HG02588 (cell line): ENCODE measurements around the gene ATG16L1.

ENCODE experiments used
- ATAC-seq: cut with Tn5 transposase; IDR thresholded peaks from one replicate; pipeline ENCODE4 v1.9.1; 2021; ENCODE audit warnings: mild to moderate bottlenecking, moderate library complexity; ENCODE audit not compliant: unreplicated experiment

Gene ATG16L1

GRCh38 chr2:233251306-233252116, at the start of gene ATG16L1:
Gene ATG16L1 (plus strand): TSS chr2:233251673. CDS start chr2:233251828, 155 bp downstream.
- peak; percentile 93 for ATAC-seq

DNA sequence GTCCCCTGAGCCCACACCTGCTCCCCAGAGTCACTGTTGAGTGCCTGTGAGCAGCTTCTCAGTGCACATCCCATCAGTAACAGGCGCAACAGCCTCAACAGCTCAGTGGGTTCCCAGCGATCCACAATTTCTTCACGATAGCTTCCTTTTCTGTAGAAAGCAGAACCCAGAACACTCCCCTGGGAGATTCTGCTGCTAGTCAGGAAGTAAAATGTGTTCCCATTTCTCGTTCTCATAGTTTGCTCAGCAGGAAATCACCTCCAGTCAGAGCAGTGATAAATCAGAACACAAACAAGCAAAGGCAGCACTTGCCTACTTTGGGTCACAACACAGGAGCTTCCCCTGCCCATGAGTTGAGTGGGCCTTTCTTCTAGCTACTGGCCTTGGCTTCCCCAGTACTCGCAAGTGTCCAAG, 48.9 kb upstream of the ATG16L1 start:
- no peak for ATAC-seq

- no peak for ATAC-seq
These were observed 48.4 kb upstream of the ATG16L1 start for GRCh38 chr2:233203060-233203459.

DNA sequence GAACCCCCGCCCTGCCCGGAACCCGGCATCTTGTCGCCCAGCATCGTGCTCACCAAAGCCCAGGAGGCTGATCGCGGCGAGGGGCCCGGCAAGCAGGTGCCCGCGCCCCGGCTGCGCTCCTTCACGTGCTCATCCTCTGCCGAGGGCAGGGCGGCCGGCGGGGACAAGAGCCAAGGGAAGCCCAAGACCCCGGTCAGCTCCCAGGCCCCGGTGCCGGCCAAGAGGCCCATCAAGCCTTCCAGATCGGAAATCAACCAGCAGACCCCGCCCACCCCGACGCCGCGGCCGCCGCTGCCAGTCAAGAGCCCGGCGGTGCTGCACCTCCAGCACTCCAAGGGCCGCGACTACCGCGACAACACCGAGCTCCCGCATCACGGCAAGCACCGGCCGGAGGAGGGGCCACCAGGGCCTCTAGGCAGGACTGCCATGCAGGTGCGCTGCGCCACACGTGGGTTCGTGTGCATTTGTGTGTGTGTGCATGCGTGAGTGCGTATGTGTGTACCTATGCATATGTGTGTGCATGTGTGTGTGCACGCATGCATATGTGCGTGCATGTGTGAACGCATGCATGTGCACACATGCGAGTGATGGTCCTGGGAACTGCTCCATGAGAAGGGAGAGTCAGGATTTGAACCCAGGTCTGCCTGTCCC, 47.1 kb upstream of the ATG16L1 start:
- no peak for ATAC-seq

DNA sequence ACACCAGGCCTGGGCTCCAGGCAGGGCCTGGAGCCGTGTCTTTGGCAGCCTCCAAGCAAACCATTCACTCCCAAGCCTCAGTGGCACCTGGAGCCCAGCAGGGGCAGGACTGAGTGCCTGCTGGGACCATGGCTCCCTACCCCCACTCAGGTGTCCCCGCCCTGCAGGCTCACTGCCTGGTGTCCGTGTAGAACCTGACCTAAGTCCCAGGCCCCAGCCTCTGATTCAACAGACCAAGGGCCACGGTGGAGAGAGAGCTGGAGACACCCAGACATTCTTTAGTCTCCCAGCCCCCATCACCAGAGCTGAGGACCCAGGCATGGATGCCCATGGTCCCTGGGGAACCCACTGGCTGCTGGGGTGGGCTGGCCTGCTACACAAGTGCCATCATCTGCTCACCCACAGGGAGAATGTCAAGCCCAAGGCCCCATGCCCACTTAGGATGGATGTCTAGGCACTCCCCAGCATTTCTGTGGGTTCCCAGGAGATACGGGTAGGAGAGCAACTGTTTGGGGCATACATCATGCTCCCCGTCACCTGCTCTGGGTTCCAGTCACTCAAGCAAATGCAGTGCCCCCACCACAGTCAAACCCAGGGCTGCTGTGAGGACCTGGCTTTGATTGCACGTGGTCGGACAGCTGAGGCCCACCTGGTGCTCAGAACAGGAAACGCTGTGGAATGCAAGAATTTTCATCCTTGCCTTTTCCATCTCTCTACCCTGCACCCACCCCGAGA, 42.9 kb upstream of the ATG16L1 start:
- ATAC-seq: no peak

DNA sequence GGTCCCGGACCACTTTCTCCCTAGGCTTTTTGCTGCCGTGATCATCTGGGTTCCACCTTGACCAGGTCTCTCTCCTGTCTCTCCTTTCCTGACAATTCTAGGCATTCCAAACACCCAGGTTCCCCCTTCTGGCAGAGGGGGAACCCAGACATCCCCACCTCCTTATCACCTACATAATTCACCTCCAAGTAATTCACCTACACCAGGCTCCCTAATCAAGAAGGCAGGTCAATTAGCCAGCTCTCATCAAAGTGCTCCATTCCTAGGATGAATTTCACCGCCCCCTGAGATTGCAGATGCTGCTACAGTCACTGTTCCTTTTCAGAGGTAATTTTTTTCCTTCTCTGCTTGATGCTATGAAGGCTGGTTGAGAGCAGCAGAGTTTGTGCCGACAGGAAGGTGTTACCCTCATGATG, 42.3 kb upstream of the ATG16L1 start:
- ATAC-seq: no peak

- no peak for ATAC-seq
These were observed 41.8 kb upstream of the ATG16L1 start for GRCh38 chr2:233209533-233210171.

DNA sequence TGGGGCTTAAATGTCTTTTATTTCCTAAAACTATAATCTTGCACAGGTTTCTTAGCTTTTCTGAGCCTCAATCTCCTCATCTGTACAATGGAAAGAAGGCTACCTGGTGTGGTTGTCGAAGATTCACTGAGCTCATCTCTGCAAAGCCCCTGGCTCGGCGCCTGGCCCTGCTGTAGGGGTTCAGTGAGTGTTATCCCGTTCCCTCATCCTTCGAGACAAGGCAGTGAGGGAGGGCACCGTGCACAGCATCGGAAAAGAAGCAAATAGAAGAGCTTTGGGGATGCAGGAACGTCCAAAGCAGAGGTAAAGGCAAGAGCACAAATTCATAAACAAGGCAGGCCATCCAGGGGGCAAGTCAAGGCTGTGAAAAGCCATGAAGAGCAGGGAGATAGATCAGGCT, 41.2 kb upstream of the ATG16L1 start:
- ATAC-seq: no peak

DNA sequence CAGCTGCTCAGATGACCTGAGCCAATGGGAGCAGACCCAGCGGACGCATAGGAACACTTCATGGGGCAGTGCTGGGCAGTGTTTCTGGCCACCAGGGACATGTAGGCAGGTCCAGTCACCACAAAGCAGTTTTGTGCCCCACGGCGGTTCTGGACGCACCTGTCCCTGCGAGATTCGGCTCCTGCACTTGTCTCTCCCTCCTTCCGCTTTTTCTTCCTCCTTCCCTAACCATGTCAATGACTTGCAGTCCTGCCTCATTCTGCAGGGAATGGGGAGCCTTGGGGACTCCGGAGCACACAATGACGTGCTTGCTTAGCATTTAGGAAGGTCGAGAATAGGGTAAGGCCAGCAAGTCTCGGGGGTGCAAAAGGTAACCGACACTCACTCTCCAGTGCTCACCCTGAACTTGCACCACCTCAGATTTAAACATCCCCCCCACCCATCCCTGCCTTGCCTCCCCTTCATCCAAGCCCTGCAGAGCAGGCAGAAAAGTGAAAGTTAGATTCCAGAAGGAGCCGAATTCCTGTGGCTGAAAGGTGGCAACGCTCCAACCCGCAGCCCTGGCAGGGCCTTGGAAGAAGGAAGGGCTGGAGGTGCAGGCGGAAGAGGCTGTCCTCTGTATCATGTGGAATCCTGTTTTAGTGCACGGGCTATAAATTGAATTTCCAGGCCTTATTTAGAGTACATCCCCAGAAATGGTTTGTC, 40.5 kb upstream of the ATG16L1 start:
- no peak for ATAC-seq

- ATAC-seq: no peak
These were observed 40.0 kb upstream of the ATG16L1 start for GRCh38 chr2:233211548-233211895.

DNA sequence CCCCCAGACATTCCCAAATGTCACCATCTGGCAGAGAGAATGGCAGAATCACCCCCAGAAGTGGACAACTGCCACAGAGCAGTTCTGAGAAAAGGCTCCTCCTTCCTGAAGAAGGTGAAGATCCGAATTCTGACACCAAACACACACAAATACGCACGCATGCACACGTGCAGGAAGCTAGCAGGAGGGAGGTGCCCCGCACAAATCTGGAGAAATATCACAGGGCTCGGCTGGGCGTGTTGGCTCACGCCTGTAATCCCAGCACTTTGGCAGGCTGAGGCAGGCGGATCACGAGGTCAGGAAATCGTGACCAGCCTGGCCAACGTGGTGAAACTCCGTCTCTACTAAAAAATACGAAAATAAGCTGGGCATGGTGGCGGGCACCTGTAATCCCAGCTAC, 38.5 kb upstream of the ATG16L1 start:
- ATAC-seq: no peak

DNA sequence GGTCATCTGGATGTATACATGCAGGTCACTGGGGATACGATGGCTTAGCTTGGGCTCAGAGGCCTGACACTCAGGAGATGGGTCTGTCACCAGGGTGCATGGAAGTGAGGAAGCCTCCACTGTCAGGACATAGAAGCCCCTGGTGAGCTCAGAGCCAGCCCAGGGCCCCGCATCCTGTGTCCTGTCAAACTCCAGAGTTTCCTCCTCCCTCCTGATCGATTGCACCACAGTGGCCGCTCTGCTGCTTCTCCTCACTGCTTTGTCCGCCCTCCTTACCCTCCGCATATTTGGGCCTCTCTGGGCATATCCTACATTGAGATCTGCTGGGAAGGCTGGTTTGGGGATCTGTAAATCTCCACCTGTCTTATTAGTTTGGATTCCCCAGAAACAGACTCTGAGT, 37.5 kb upstream of the ATG16L1 start:
- ATAC-seq: no peak

GRCh38 chr2:233217892-233218377, 33.5 kb upstream of the ATG16L1 start:
- no peak for ATAC-seq

- no peak for ATAC-seq
These were observed 32.6 kb upstream of the ATG16L1 start for GRCh38 chr2:233218836-233219235.

- no peak for ATAC-seq
These were observed 31.6 kb upstream of the ATG16L1 start for GRCh38 chr2:233219848-233220247.

- no peak for ATAC-seq
These were observed 30.0 kb upstream of the ATG16L1 start for GRCh38 chr2:233221378-233222063.

DNA sequence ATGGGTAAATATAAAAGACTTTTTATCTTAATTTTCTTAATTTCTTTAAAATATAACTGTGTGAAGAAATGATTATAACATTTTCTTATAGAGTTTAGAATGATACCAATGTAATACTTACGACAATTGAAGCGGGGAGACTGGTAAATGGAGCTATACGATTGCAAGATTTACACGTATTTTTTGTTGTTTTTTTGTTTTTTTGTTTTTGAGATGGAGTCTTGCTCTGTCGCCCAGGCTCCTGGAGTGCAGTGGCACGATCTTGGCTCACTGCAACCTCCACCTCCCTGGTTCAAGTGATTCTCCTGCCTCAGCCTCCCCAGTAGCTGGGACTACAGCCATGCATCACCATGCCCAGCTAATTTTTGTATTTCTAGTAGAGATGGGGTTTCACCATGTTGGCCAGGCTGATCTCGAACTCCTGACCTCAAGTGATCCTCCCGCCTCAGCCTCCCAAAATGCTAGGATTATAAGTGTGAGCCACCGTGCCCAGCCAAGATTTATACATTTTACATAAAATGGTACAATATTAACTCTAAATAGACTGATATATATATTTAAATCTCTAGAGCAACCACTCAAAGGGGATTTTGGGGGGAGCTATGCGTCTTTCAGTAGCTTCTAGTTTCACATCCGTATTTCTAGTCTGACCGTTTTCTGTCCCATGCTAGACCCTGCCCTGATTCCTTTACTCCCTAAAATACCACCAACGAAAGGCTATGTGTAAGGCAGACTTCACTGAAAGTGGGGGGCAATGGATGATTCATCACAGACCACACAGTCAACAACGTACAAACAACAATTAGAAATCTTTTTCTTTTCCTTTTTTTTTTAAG, 28.2 kb upstream of the ATG16L1 start:
- ATAC-seq: peak; percentile 84

DNA sequence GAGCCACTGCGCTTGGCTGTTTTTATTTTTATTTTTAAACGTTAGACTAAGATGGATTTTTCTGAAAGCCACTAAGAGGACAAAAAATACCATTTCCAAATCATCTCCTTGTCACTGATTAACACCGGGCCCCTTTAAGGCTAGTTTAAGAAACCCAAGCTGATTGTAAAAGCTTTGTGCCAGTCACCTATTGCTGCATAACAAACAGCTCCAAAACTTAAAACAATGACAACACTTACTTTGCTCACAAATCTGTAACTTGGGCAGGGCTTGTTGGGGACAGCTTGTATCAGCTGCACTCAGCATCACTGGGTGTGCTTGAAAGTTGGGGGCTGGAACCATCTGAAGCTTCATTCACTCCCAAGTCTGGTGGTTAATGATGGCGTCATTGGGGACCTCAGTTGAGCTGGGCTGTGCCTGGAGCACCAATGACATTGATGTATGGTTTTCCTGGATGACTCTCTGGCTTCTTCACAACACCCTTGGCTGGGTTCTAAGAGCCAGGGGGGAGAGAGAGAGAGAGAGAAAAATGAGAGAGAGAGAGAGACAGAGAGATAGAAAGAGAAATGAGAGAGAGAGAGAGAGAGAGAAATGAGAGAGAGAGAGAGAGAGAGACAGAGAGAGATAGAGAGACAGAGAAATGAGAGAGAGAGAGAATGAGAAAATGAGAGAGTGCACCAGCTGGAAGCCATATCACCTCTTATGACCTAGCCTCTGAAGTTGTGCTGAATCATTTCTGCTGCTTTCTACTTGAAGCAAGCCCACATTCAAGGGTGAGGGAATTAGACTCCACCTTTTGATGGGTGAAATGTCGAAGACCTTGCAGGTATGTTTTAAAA, 26.0 kb upstream of the ATG16L1 start:
- no peak for ATAC-seq
